PFSK-1 (cell line): ENCODE measurements around the gene EGFL8.

Experiments used
- POLR2AphosphoS5 ChIP-seq: IDR thresholded peaks from 2 replicates; pipeline ENCODE4 v1.6.1; 2012; ENCODE audit warnings: low read depth, mild to moderate bottlenecking, control low read depth, low read length, moderate library complexity
- TF ChIP-seq, protein P1 (sequence below), 2 experiments: IDR thresholded peaks; 2 replicates each; pipeline versions ENCODE4 v1.6.1 to v1.8.0; 2011 to 2012; ENCODE audit warnings: low read depth in 2 of 2, low read length in 2 of 2, control low read depth in 1 of 2, inconsistent platforms in 1 of 2, mild to moderate bottlenecking in 1 of 2, moderate library complexity in 1 of 2; ENCODE audit not compliant: insufficient read depth in 1 of 2

DNA sequence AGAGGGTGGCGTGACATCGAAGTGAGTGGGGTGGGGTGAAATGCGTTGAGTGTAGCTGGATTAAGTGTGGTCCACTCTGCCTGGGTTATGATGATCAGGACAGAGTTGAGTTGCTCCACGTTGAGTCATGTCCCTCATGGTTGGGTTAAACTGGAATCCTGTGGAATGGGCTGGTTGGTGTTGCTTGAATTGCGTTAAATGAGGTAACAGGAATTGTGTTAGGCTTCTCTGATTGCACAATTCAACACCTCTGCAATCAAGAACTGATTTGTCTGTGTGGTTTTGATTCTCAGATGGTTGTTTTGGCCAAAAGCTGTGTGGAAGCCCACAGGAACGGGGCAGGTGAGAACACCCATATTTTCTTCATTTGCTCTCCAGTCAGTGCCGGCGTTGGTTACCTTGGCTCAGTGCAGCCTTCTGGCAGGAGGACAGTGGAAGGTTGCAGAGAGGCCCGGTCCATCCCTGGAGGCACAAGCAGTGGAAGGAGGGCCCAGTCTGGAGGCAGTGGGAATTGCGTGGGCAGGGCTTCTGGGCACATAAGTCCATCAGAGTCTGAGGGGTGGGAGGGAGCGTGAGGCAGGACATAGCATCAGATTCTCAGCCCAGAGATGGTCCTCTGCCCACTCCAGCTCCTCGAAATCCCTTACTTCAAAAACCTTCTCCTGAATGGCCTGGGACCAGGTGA lies 47.8 kb downstream of the EGFL8 start:
- TF ChIP-seq POLR2AphosphoS5: no peak
- TF ChIP-seq, protein P1, sequence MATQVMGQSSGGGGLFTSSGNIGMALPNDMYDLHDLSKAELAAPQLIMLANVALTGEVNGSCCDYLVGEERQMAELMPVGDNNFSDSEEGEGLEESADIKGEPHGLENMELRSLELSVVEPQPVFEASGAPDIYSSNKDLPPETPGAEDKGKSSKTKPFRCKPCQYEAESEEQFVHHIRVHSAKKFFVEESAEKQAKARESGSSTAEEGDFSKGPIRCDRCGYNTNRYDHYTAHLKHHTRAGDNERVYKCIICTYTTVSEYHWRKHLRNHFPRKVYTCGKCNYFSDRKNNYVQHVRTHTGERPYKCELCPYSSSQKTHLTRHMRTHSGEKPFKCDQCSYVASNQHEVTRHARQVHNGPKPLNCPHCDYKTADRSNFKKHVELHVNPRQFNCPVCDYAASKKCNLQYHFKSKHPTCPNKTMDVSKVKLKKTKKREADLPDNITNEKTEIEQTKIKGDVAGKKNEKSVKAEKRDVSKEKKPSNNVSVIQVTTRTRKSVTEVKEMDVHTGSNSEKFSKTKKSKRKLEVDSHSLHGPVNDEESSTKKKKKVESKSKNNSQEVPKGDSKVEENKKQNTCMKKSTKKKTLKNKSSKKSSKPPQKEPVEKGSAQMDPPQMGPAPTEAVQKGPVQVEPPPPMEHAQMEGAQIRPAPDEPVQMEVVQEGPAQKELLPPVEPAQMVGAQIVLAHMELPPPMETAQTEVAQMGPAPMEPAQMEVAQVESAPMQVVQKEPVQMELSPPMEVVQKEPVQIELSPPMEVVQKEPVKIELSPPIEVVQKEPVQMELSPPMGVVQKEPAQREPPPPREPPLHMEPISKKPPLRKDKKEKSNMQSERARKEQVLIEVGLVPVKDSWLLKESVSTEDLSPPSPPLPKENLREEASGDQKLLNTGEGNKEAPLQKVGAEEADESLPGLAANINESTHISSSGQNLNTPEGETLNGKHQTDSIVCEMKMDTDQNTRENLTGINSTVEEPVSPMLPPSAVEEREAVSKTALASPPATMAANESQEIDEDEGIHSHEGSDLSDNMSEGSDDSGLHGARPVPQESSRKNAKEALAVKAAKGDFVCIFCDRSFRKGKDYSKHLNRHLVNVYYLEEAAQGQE (IDR thresholded peaks at IDR 0.05; ENCODE audit: insufficient read depth in 1 of 2, low read depth in 2 of 2, low read length in 2 of 2): no peak
